ENCODE data around the gene FAM98C. TPM values are rescaled to one million over a fixed set of nuclear protein-coding genes. Genes with fewer than 3 reads are reported as not detected.
"Not testable (repeated sequence)": the region's sequence is repeated elsewhere in the genome, so short reads cannot be mapped to it uniquely, and the experiment has no call there.

The FAM98C gene
- total RNA-seq, 1 experiment from 2014 or later = 18.8 TPM

- DNase-seq (ENCODE audit: unreplicated experiment) = no peak
- Mint-ChIP-seq H3K4me1 (ENCODE audit: insufficient read depth, unreplicated experiment) (no peaks in the 10 kb centered on the region), H3K27ac (ENCODE audit: low read depth, unreplicated experiment) (peak overlapping the region; percentile 95), H3K9me3 (ENCODE audit: unreplicated experiment) (no peaks in the 10 kb centered on the region), H3K27me3 (ENCODE audit: insufficient read depth, unreplicated experiment) (no peaks in the 10 kb centered on the region), H3K36me3 (ENCODE audit: insufficient read depth, unreplicated experiment) (peaks cover 9% of the 10 kb centered on the region), H3K4me3 (ENCODE audit: unreplicated experiment) (peak overlapping the region; percentile 90)
- POLR2A ChIA-PET = interaction anchor here (0.6 to 2.8 kb wide), 21 partner anchors 11 to 1185 kb away, joined by 3 to 17 read pairs (median 3); partner anchors contain the start of genes ECH1, GGN, MRPS12 and NFKBIB
- no peak for TF ChIP-seq CTCF (IDR thresholded peaks at IDR 0.05; ENCODE audit: unreplicated experiment)
- intact Hi-C loops (cut with micrococcal nuclease) = loop anchor here (1.0 to 10.0 kb wide), 4 partner anchors 13 to 550 kb away; no protein-coding TSS in a partner anchor
- CTCF ChIA-PET = interaction anchor here (0.5 to 2.4 kb wide), 38 partner anchors 10 to 1754 kb away, joined by 3 to 15 read pairs (median 4); partner anchors contain the start of genes MRPS12, PSMD8 and SARS2
- BruUV-seq (replicated peaks) = no TSS peak
These were observed 298 bp upstream of the FAM98C start for GRCh38 chr19:38402623-38402966.

- no peaks in the 10 kb centered on the region for H3K4me1 Mint-ChIP-seq (ENCODE audit: insufficient read depth, unreplicated experiment)
- intact Hi-C loops (cut with micrococcal nuclease) = loop anchor here (10.0 kb wide), 1 partner anchor 160 kb away; no protein-coding TSS in a partner anchor
- POLR2A ChIA-PET = interaction anchor here (0.6 to 0.8 kb wide), 2 partner anchors 448 to 1998 kb away, joined by 3 to 4 read pairs; no protein-coding TSS in a partner anchor
- no peaks in the 10 kb centered on the region for H3K9me3 Mint-ChIP-seq (ENCODE audit: unreplicated experiment)
- BruUV-seq (replicated peaks) = no TSS peak
- H3K4me3 Mint-ChIP-seq (ENCODE audit: unreplicated experiment) = no peak overlapping the region
- CTCF ChIA-PET = interaction anchor here (0.6 to 1.4 kb wide), 6 partner anchors 9 to 529 kb away, joined by 3 to 5 read pairs (median 3); partner anchors contain the start of genes MRPS12 and SARS2
- TF ChIP-seq CTCF (IDR thresholded peaks at IDR 0.05; ENCODE audit: unreplicated experiment) = no peak
- H3K36me3 Mint-ChIP-seq (ENCODE audit: insufficient read depth, unreplicated experiment) = peaks cover 15% of the 10 kb centered on the region
- no peak overlapping the region for H3K27ac Mint-ChIP-seq (ENCODE audit: low read depth, unreplicated experiment)
- DNase-seq (ENCODE audit: unreplicated experiment) = no peak
- H3K27me3 Mint-ChIP-seq (ENCODE audit: insufficient read depth, unreplicated experiment) = no peaks in the 10 kb centered on the region
These were observed 2.0 kb downstream of the FAM98C start for GRCh38 chr19:38404858-38405257.

GRCh38 chr19:38405276-38405675 is 2.4 kb downstream of the FAM98C start:
- no peaks in the 10 kb centered on the region for H3K4me1 Mint-ChIP-seq (ENCODE audit: insufficient read depth, unreplicated experiment)
- no peak for DNase-seq (ENCODE audit: unreplicated experiment)
- no TSS peak for BruUV-seq (replicated peaks)
- intact Hi-C loops (cut with micrococcal nuclease) = loop anchor here (10.0 kb wide), 1 partner anchor 160 kb away; no protein-coding TSS in a partner anchor
- ChIA-PET POLR2A (interaction anchor here (0.6 kb wide), 1 partner anchor 1998 kb away, joined by 3 read pairs; no protein-coding TSS in a partner anchor), CTCF (interaction anchor here (0.6 to 1.3 kb wide), 4 partner anchors 9 to 528 kb away, joined by 3 read pairs; no protein-coding TSS in a partner anchor)
- H3K9me3 Mint-ChIP-seq (ENCODE audit: unreplicated experiment) = no peaks in the 10 kb centered on the region
- no peaks in the 10 kb centered on the region for H3K27me3 Mint-ChIP-seq (ENCODE audit: insufficient read depth, unreplicated experiment)
- H3K36me3 Mint-ChIP-seq (ENCODE audit: insufficient read depth, unreplicated experiment) = peaks cover 15% of the 10 kb centered on the region
- no peak overlapping the region for H3K4me3 Mint-ChIP-seq (ENCODE audit: unreplicated experiment)
- H3K27ac Mint-ChIP-seq (ENCODE audit: low read depth, unreplicated experiment) = no peak overlapping the region
- no peak for TF ChIP-seq CTCF (IDR thresholded peaks at IDR 0.05; ENCODE audit: unreplicated experiment)

GRCh38 chr19:38409631-38410133 is 6.8 kb downstream of the FAM98C start:
- Mint-ChIP-seq H3K4me3 (ENCODE audit: unreplicated experiment) (no peak overlapping the region), H3K9me3 (ENCODE audit: unreplicated experiment) (no peaks in the 10 kb centered on the region), H3K36me3 (ENCODE audit: insufficient read depth, unreplicated experiment) (peaks cover 15% of the 10 kb centered on the region), H3K27me3 (ENCODE audit: insufficient read depth, unreplicated experiment) (no peaks in the 10 kb centered on the region), H3K4me1 (ENCODE audit: insufficient read depth, unreplicated experiment) (peaks cover 10% of the 10 kb centered on the region), H3K27ac (ENCODE audit: low read depth, unreplicated experiment) (no peak overlapping the region)
- peak; percentile 32 for DNase-seq (ENCODE audit: unreplicated experiment)
- BruUV-seq (replicated peaks) = no TSS peak
- POLR2A ChIA-PET = no interaction called here
- CTCF ChIA-PET = interaction anchor here (0.6 to 0.8 kb wide), 2 partner anchors 320 to 476 kb away, joined by 3 read pairs; no protein-coding TSS in a partner anchor
- intact Hi-C loops (cut with micrococcal nuclease) = loop anchor here (10.0 kb wide), 1 partner anchor 165 kb away; no protein-coding TSS in a partner anchor
- no peak for TF ChIP-seq CTCF (IDR thresholded peaks at IDR 0.05; ENCODE audit: unreplicated experiment)

GRCh38 chr19:38410407-38410806 is 7.5 kb downstream of the FAM98C start:
- H3K4me1 Mint-ChIP-seq (ENCODE audit: insufficient read depth, unreplicated experiment); H3K27me3 Mint-ChIP-seq (ENCODE audit: insufficient read depth, unreplicated experiment); H3K27ac Mint-ChIP-seq (ENCODE audit: low read depth, unreplicated experiment); BruUV-seq (replicated peaks); DNase-seq (ENCODE audit: unreplicated experiment); POLR2A ChIA-PET; H3K9me3 Mint-ChIP-seq (ENCODE audit: unreplicated experiment); CTCF ChIA-PET; H3K4me3 Mint-ChIP-seq (ENCODE audit: unreplicated experiment); intact Hi-C loops (cut with micrococcal nuclease): not testable (repeated sequence)
- H3K36me3 Mint-ChIP-seq (ENCODE audit: insufficient read depth, unreplicated experiment) = peaks cover 15% of the 10 kb centered on the region

All from MCF 10A (cell line).